Ovary (tissue), 9 donors: ENCODE measurements around the gene ZFPM1. TPM values are rescaled to one million over a fixed set of nuclear protein-coding genes. Genes with fewer than 3 reads are reported as not detected.

Experiments used
- DNase-seq, 5 donors: peaks; one replicate each; pipeline ENCODE4 v3.0.0-alpha.2; 2019 to 2020
- H3K27ac ChIP-seq, 2 donors: fragments of 200-600 bp; one replicate each; pipeline versions ENCODE4 v1.5.1 to v1.8.0; 2019 to 2022
- H3K27me3 ChIP-seq: fragments of 200-600 bp; one replicate; pipeline ENCODE4 v1.8.0; 2022
- H3K36me3 ChIP-seq: fragments of 200-600 bp; sonication (generic); one replicate; pipeline ENCODE4 v1.5.1; 2019
- H3K4me1 ChIP-seq: one replicate; pipeline ENCODE4 v1.8.1; 2013; ENCODE audit warnings: mild to moderate bottlenecking, moderate library complexity; ENCODE audit not compliant: insufficient read depth
- H3K4me3 ChIP-seq: fragments of 200-600 bp; sonication (generic); one replicate; pipeline ENCODE4 v1.5.1; 2017
- H3K9me3 ChIP-seq, 2 donors: fragments of 200-600 bp in 1 of 2; sonication (generic) in 1 of 2; one replicate each; pipeline versions ENCODE4 v1.5.1 to v1.8.1; 2013 to 2019; ENCODE audit warnings: mild to moderate bottlenecking in 1 of 2, moderate library complexity in 1 of 2
- CTCF ChIP-seq, 3 donors: fragments of 450-650 bp in 2 of 3; fragments of 200-600 bp in 1 of 3; IDR thresholded peaks; one replicate each; pipeline versions ENCODE4 v1.5.1 to v1.8.0; 2016 to 2022; ENCODE audit warnings: antibody characterized with exemption in 3 of 3, mild to moderate bottlenecking in 1 of 3
- EP300 ChIP-seq: sonication (generic); formaldehyde crosslinking; IDR thresholded peaks from one replicate; pipeline ENCODE4 v1.6.1; 2017; ENCODE audit warnings: antibody characterized with exemption
- POLR2A ChIP-seq: fragments of 450-650 bp; IDR thresholded peaks from one replicate; pipeline ENCODE4 v1.6.1; 2017; ENCODE audit warnings: antibody characterized with exemption, mild to moderate bottlenecking, moderate library complexity
- WGBS, 3 donors: extraction: QIAGEN DNeasy Blood & Tissue Kit in 1 of 3; methylation state at CpG; one replicate each; pipeline versions ENCODE4 v1.1.5 to v1.1.7; 2013 to 2017; 5-methylcytosine and 5-hydroxymethylcytosine counted together
- intact Hi-C, 4 donors: fragments of 100-400 bp; cut with DNase I; formaldehyde crosslinking; loops; one replicate each; pipeline versions ENCODE4 v1.11.0 to v1.15.1; 2022 to 2023
- polyA plus RNA-seq, 2 donors: library from polyadenylated mRNA; stranded (reverse); fragments of 200-250 nt in 1 of 2; fragments of 350-450 nt in 1 of 2; fragmentation: Illumina TruSeq in 1 of 2; extraction: RNeasy Lipid Tissue Mini Kit (QIAGEN cat#74804) in 1 of 2; gene quantifications; one replicate each; pipeline ENCODE4 v1.2.3, GENCODE V29; 2013 to 2014
- total RNA-seq, 7 donors: library from RNA; depleted of rRNA in 2 of 7; stranded (reverse); fragments of >200 nt in 2 of 7; fragmentation: NEBNext Ultra II Directional in 3 of 7; extraction: Animal tissue kit (Norgen Biotek cat#: 25700) in 3 of 7; gene quantifications; one replicate each; pipeline versions ENCODE4 v1.1.0 to v1.2.4, GENCODE V29; 2016 to 2023
- donor health status: DM: no; HTN: no; CAD: no; lungs with moderate emphysema.
- donor health status: DM: no; HTN: no; CAD: no.
- donor health status: Bipolar disorder and iron deficiency.
- donor health status: DM: yes; HTN: yes; CAD: no.
- donor health status: DM: no; HTN: no; CAD: no.
- donor health status: DM: yes; HTN: yes; CAD: no.

The ZFPM1 gene
- total and polyA plus RNA-seq, 9 donors, result 0.10 to 11.4 (median 3.5) TPM

- DNase-seq, result no peak
- 89 to 92% (median 90%) methylated on average over 16 to 17 of the region's 17 CpGs for WGBS, 3 donors
- no peak for TF ChIP-seq POLR2A
- TF ChIP-seq CTCF (IDR thresholded peaks at IDR 0.05), result no peak
- no peak for TF ChIP-seq EP300
- intact Hi-C loops, result no loop called here
- Histone ChIP-seq H3K4me3 (no peak overlapping the region), H3K27me3 (no peaks in the 10 kb centered on the region), H3K36me3 (no peaks in the 10 kb centered on the region), H3K9me3 (no peaks in the 10 kb centered on the region), H3K4me1 (peaks cover 2% of the 10 kb centered on the region), H3K27ac (no peak overlapping the region)
Measured at GRCh38 chr16:88471115-88471514, 18.0 kb downstream of the ZFPM1 start.

DNA sequence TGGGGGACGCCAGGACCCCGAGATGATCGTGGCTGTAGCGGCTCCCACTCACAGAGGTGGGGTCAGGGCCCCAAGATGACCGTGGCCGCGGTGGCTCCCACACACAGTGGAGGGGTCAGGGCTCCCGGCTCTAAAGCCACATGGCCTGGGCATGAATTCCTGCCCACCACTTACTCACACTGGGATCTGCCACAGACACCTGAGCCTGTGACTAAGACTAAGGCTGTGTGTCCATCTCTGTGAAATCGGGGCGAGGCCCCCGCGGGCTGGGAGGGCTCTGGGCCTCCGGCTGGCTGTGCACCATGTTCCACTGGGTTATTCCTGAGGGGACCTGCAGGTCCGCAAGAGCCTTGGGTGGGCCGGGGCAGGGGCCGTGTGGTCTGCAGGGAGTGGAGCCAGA is 18.5 kb downstream of the ZFPM1 start:
- Histone ChIP-seq H3K4me3 (no peak overlapping the region), H3K27me3 (no peaks in the 10 kb centered on the region), H3K4me1 (peaks cover 2% of the 10 kb centered on the region), H3K9me3 (no peaks in the 10 kb centered on the region), H3K27ac (no peak overlapping the region), H3K36me3 (no peaks in the 10 kb centered on the region)
- DNase-seq, result no peak
- intact Hi-C loops, result no loop called here
- WGBS, 3 donors, result 85 to 91% (median 89%) methylated on average over 16 of the region's 16 CpGs
- TF ChIP-seq EP300, result no peak
- TF ChIP-seq POLR2A, result no peak
- no peak for TF ChIP-seq CTCF (IDR thresholded peaks at IDR 0.05)

DNA sequence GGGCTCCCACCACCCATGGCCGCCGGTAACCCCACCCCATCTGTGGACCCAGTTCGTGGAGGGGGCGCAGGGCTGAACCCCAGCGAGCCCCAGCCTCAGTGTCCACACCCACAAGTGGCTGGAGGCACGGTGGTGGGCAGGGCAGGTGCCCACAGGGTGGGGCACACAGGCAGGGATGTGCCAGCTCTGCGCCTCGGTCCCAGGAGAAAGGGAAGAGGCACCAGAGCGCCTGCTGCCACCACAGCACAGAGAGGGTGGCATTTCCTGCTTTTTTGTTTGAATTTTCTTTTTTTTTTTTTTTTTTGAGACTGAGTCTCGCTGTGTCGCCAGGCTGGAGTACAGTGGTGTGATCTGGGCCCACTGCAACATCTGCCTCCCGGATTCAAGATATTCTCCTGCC is 19.0 kb downstream of the ZFPM1 start:
- TF ChIP-seq POLR2A (no peak), CTCF (IDR thresholded peaks at IDR 0.05) (no peak), EP300 (no peak)

DNA sequence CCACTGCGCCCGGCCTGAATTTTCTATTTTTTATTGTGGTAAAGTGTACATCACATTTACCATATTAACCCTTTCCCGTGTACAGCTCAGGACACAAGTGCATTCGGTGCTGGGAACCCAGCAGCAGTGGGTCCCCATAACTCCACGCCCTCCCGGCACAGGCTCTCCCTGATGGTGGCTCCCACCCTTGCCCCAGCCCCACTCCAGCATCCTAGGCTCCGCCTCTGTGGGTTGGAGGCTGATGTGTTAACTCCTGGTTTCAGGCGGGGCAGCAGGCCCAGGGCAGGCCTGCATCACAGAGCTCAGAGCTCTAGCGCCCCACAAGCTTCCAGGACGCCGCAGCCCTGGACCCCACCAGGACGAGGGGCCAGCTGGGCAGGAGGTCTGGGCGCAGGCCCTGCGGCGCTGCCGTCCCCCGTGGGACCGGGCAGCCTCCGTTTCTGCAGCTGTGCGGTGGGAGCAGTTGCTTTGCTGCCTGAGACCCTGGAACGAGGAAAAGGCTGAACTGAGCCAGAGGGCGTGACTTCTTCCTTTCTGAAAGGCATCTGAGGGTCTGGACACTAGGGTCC is 19.6 kb downstream of the ZFPM1 start:
- intact Hi-C loops, result no loop called here
- no peak overlapping the region for H3K4me3 ChIP-seq
- no peaks in the 10 kb centered on the region for H3K9me3 ChIP-seq
- DNase-seq, result no peak
- H3K27ac ChIP-seq, result peak overlapping the region in 1 of 2 donors; percentile 41
- peaks cover 2% of the 10 kb centered on the region for H3K4me1 ChIP-seq
- no peaks in the 10 kb centered on the region for H3K27me3 ChIP-seq
- 60 to 86% (median 81%) methylated on average over 16 to 22 of the region's 22 CpGs for WGBS, 3 donors
- H3K36me3 ChIP-seq, result no peaks in the 10 kb centered on the region
- TF ChIP-seq EP300, result no peak
- no peak for TF ChIP-seq POLR2A
- no peak for TF ChIP-seq CTCF (IDR thresholded peaks at IDR 0.05)

More for the DNA sequence above, 19.0 kb downstream of the ZFPM1 start:
- Histone ChIP-seq H3K4me3 (no peak overlapping the region), H3K36me3 (no peaks in the 10 kb centered on the region), H3K4me1 (peaks cover 2% of the 10 kb centered on the region), H3K27me3 (no peaks in the 10 kb centered on the region), H3K27ac (no peak overlapping the region), H3K9me3 (no peaks in the 10 kb centered on the region)
- 84 to 95% (median 84%) methylated on average over 12 of the region's 12 CpGs for WGBS, 3 donors
- intact Hi-C loops, result no loop called here
- no peak for DNase-seq
